ENCODE results near the gene LAMA3.

DNA sequence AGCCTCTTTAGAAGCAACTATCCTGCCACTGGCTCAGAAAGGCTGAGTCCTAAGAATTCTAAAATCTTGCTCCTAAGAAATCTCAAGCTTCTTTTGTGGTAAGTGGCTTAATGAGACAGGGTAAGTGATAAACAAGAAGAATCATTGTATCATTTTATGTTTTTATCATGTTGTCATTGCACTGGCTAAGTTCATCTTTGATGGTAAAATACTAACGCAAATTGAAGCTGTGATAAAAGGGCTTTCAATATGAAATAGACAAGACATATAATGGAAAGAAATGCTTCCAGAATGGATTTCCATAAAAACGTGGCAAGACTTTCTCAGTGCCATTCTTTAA is 303.7 kb downstream of the LAMA3 start:
- TF ChIP-seq, protein P1, sequence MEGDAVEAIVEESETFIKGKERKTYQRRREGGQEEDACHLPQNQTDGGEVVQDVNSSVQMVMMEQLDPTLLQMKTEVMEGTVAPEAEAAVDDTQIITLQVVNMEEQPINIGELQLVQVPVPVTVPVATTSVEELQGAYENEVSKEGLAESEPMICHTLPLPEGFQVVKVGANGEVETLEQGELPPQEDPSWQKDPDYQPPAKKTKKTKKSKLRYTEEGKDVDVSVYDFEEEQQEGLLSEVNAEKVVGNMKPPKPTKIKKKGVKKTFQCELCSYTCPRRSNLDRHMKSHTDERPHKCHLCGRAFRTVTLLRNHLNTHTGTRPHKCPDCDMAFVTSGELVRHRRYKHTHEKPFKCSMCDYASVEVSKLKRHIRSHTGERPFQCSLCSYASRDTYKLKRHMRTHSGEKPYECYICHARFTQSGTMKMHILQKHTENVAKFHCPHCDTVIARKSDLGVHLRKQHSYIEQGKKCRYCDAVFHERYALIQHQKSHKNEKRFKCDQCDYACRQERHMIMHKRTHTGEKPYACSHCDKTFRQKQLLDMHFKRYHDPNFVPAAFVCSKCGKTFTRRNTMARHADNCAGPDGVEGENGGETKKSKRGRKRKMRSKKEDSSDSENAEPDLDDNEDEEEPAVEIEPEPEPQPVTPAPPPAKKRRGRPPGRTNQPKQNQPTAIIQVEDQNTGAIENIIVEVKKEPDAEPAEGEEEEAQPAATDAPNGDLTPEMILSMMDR (IDR thresholded peaks at IDR 0.05) = no peak
- no peak for TF ChIP-seq EZH2 (IDR thresholded peaks at IDR 0.05)
- TF ChIP-seq EZH2phosphoT487 (IDR thresholded peaks at IDR 0.05) = no peak

Data from neural progenitor cell (in vitro differentiated cells).